GM12872 (cell line): ENCODE measurements around the gene TNKS1BP1.

Experiments used
- CTCF ChIP-seq: IDR thresholded peaks from 3 replicates; pipeline ENCODE4 v1.5.1; 2011; ENCODE audit warnings: low read depth, mild to moderate bottlenecking, low read length, moderate library complexity; ENCODE audit not compliant: insufficient read depth

TNKS1BP1 gene

GRCh38 chr11:57357856-57358255 lies 33.1 kb upstream of the TNKS1BP1 start:
- no peak for TF ChIP-seq CTCF

- no peak for TF ChIP-seq CTCF
These were observed 32.6 kb upstream of the TNKS1BP1 start for GRCh38 chr11:57357310-57357709.

- TF ChIP-seq CTCF = no peak
These were observed 31.5 kb upstream of the TNKS1BP1 start for GRCh38 chr11:57356268-57356667.

- TF ChIP-seq CTCF = no peak
These were observed 29.9 kb upstream of the TNKS1BP1 start for GRCh38 chr11:57354699-57355098.

GRCh38 chr11:57353852-57354251 lies 29.1 kb upstream of the TNKS1BP1 start:
- TF ChIP-seq CTCF = no peak

GRCh38 chr11:57353446-57353845 lies 28.7 kb upstream of the TNKS1BP1 start:
- TF ChIP-seq CTCF = no peak

- no peak for TF ChIP-seq CTCF
These were observed 28.3 kb upstream of the TNKS1BP1 start for GRCh38 chr11:57353036-57353435.
